ENCODE results near the gene IFNA5.

DNA sequence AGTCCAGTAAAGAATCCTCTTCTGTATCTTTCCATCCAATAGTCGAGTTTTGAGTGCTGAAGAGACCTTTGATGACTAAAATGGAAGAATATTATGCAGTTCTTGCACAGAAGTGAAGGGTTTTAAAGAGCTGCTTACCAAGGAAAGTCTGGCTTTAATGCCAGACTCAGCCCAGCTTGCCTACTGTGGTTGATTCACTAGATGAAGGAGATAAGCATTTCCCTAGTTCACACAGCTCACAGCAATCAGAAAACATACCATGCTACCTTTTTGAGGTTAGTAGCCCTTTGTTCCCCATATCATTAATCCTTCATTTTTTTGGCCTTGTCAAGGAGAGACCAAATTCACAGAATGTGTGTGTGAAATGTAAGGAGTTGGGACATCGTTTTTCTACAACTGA, 15.3 kb downstream of the IFNA5 start:
- TF ChIP-seq, protein P1, sequence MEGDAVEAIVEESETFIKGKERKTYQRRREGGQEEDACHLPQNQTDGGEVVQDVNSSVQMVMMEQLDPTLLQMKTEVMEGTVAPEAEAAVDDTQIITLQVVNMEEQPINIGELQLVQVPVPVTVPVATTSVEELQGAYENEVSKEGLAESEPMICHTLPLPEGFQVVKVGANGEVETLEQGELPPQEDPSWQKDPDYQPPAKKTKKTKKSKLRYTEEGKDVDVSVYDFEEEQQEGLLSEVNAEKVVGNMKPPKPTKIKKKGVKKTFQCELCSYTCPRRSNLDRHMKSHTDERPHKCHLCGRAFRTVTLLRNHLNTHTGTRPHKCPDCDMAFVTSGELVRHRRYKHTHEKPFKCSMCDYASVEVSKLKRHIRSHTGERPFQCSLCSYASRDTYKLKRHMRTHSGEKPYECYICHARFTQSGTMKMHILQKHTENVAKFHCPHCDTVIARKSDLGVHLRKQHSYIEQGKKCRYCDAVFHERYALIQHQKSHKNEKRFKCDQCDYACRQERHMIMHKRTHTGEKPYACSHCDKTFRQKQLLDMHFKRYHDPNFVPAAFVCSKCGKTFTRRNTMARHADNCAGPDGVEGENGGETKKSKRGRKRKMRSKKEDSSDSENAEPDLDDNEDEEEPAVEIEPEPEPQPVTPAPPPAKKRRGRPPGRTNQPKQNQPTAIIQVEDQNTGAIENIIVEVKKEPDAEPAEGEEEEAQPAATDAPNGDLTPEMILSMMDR (IDR thresholded peaks at IDR 0.05; ENCODE audit: insufficient read depth, low read depth, low read length): no peak
- no peak for TF ChIP-seq EZH2 (IDR thresholded peaks at IDR 0.05; ENCODE audit: insufficient read depth, low read length)

Data from astrocyte (in vitro differentiated cells and primary cell).